AG04450 (cell line): ENCODE data around the gene VSIG2. TPM values are rescaled to one million over a fixed set of nuclear protein-coding genes. Genes with fewer than 3 reads are reported as not detected.

Source experiments
- CTCF ChIA-PET: fragments of 300-600, 350-600 bp; formaldehyde crosslinking; extraction: SDS; loops from one replicate; lab custom pipeline; 2022; ENCODE audit warnings: antibody characterized with exemption, inconsistent platforms; lab: Charles Lee
- POLR2A ChIA-PET: fragments of 350-600 bp; formaldehyde crosslinking; extraction: SDS; loops from one replicate; lab custom pipeline; 2021; ENCODE audit warnings: antibody characterized with exemption, inconsistent platforms; lab: Yijun Ruan, JAX
- DNase-seq: peaks from one replicate; pipeline ENCODE4 v3.0.0-alpha.2; 2011; ENCODE audit warnings: low read depth, low spot score
- H3K27ac ChIP-seq: one replicate; pipeline ENCODE4 v1.5.1; 2012; ENCODE audit warnings: low read depth, low read length, control low read depth
- H3K27me3 ChIP-seq: one replicate; pipeline ENCODE4 v1.6.0; 2012; ENCODE audit warnings: low read length; ENCODE audit not compliant: control insufficient read depth, insufficient read depth
- H3K4me3 ChIP-seq: 2 replicates; pipeline ENCODE4 v1.5.1; 2011; ENCODE audit warnings: mild to moderate bottlenecking, low read depth, low read length, control low read depth
- H3K9me3 ChIP-seq: 2 replicates; pipeline ENCODE4 v1.5.1; 2012; ENCODE audit warnings: low read length; ENCODE audit not compliant: control insufficient read depth, insufficient read depth
- polyA plus RNA-seq: library from polyadenylated mRNA; depleted of rRNA; stranded (reverse); fragments of >200 nt; gene quantifications from 2 replicates; pipeline ENCODE4 v1.2.3, GENCODE V29; 2011
- TF ChIP-seq, protein P1 (sequence below): IDR thresholded peaks from 2 replicates; pipeline ENCODE4 v1.5.1; 2011; ENCODE audit warnings: low read depth, low read length, control low read depth, inconsistent platforms

VSIG2 gene
- polyA plus RNA-seq, 1 experiment, result not detected

DNA sequence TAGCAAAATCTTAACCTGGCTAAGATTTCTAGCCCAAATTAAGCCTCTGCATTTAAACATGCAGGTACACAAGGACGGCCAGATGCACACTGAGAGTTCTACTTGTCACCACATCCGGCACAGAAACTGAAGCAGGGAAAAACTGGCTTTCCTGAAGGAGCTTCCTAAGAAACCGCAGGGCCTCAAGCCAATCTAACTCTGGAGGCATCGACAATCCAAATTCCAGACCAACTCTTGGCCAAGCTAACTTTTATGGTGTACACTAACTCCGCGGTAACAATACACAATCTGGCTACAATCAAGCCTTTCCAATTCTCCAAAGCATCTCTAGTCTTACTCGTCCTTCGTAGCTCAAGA, 46.9 kb upstream of the VSIG2 start:
- POLR2A ChIA-PET, result interaction anchor here (1.2 to 1.4 kb wide), 2 partner anchors 38 to 126 kb away, joined by 3 to 6 read pairs; partner anchors contain the start of genes SIAE and SPA17

DNA sequence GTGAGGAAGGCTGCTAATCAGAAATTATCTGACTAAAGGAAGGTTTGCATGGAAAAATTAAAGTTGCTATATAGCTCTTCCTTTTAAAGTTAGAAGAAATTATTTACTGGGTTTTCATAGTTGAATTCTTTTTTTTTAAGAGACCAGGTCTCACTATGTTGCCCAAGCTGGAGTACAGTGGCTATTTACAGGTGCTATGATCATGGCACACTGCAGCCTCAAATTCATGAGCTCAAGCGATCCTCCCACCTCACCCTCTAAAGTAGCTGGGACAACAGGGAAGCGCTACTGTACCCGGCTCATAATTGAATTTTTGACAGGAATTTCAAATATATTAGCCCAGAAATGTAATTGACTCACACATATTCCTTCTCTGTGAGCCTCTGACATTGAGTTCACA, 44.3 kb upstream of the VSIG2 start:
- DNase-seq, result no peak
- TF ChIP-seq, protein P1, sequence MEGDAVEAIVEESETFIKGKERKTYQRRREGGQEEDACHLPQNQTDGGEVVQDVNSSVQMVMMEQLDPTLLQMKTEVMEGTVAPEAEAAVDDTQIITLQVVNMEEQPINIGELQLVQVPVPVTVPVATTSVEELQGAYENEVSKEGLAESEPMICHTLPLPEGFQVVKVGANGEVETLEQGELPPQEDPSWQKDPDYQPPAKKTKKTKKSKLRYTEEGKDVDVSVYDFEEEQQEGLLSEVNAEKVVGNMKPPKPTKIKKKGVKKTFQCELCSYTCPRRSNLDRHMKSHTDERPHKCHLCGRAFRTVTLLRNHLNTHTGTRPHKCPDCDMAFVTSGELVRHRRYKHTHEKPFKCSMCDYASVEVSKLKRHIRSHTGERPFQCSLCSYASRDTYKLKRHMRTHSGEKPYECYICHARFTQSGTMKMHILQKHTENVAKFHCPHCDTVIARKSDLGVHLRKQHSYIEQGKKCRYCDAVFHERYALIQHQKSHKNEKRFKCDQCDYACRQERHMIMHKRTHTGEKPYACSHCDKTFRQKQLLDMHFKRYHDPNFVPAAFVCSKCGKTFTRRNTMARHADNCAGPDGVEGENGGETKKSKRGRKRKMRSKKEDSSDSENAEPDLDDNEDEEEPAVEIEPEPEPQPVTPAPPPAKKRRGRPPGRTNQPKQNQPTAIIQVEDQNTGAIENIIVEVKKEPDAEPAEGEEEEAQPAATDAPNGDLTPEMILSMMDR, result no peak
- Histone ChIP-seq H3K9me3 (no peaks in the 10 kb centered on the region), H3K27ac (no peak overlapping the region), H3K4me3 (no peak overlapping the region), H3K27me3 (no peaks in the 10 kb centered on the region)
- ChIA-PET CTCF (interaction anchor here (0.6 to 3.9 kb wide), 5 partner anchors 38 to 152 kb away, joined by 4 to 41 read pairs (median 5); no protein-coding TSS in a partner anchor), POLR2A (no interaction called here)

More for the DNA sequence above, 46.9 kb upstream of the VSIG2 start:
- no peaks in the 10 kb centered on the region for H3K27me3 ChIP-seq
- DNase-seq, result peak; percentile 27
- TF ChIP-seq, protein P1, result no peak
- peak overlapping the region; percentile 66 for H3K27ac ChIP-seq
- CTCF ChIA-PET, result interaction anchor here (0.8 to 3.7 kb wide), 12 partner anchors 21 to 343 kb away, joined by 3 to 29 read pairs (median 5); no protein-coding TSS in a partner anchor
- no peaks in the 10 kb centered on the region for H3K9me3 ChIP-seq
- peak overlapping the region; percentile 83 for H3K4me3 ChIP-seq

DNA sequence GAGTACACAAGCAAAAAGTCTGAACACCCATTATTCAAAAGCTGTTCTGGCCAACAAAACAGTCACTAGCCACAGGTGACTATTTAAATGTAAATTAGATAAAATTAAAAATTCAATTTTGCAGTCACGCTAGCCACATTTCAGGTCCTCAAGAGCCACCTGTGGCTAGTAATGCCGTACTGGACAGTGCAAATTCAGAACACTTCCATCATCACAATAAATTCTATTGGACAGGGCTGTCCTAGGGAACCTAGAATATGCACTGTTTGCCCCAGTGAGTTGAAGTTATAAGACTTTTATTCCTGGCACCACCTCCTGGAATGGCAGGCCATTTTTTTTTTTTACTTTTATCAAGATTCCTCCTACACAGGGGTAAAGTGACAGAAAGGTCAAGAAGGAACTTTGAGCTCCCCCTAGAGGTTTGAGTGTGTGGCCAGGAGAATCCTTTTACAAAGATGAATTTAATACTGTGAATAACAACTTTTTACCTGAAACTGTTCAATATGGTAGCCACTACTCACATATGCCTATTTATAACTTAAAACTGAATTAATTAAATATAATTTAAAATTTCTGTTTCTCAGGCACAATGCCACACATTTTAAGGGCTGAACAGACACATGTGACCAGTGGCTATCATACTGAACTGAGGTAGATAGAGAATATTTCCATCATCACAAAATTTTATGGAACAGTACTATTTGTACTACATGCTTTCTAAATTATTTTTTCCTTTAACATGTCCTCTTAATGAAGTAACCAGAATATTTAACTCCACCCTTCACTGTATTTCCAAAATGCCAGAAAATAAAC, 41.6 kb upstream of the VSIG2 start:
- no peaks in the 10 kb centered on the region for H3K27me3 ChIP-seq
- ChIA-PET POLR2A (no interaction called here), CTCF (interaction anchor here (0.6 to 4.8 kb wide), 47 partner anchors 9 to 758 kb away, joined by 3 to 64 read pairs (median 6); partner anchors contain the start of genes ESAM, SIAE, SPA17 and VSIG2)
- H3K9me3 ChIP-seq, result no peaks in the 10 kb centered on the region
- no peak overlapping the region for H3K27ac ChIP-seq
- H3K4me3 ChIP-seq, result no peak overlapping the region
- TF ChIP-seq, protein P1, result peak; percentile 78
- no peak for DNase-seq

DNA sequence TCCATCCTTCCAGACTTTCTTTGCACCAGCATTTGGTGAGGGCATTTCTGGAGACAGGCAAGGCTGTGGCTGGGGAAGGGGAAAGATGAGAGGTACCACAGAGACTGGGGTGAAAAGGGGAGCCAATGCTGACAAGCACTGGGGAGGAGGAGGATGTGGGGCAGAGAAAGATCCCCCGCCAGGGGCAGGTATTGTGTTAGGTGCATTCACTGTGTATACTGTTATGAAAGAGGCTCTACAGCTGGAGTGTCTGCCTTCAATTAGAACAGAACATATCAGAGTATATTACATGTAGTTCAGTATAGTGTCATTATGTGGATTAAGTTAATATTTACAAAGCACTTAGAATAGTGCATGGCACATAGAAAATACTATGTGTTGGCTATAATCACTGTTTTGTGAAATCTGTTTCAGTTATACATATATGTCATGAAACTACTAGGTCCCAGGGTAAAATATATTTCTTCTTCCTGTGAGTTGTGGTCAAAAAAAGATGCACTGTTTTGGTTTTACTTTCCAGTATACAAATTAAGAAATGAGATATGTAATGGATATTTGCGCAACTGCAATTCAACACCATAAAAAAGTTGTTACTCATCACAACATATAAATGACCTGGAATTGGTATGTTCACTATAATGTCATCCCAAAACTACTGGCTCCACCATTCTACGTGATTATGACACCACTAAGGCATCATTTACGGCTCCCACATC, 39.7 kb upstream of the VSIG2 start:
- CTCF ChIA-PET, result interaction anchor here (1.0 to 4.8 kb wide), 4 partner anchors 29 to 122 kb away, joined by 4 to 64 read pairs (median 22); partner anchors contain the start of gene ESAM
- Histone ChIP-seq H3K4me3 (no peak overlapping the region), H3K27ac (no peak overlapping the region), H3K27me3 (no peaks in the 10 kb centered on the region), H3K9me3 (no peaks in the 10 kb centered on the region)
- TF ChIP-seq, protein P1, result no peak
- DNase-seq, result no peak
- POLR2A ChIA-PET, result no interaction called here
